HepG2 (cell line): ENCODE data around the gene CEP164. TPM values are rescaled to one million over a fixed set of nuclear protein-coding genes. Genes with fewer than 3 reads are reported as not detected.

ENCODE experiments used
- ATAC-seq: fragments of 200-7000 bp; cut with Tn5 transposase; 3 replicates; pipeline ENCODE4 v1.9.1; 2020; ENCODE audit warnings: mild to moderate bottlenecking, moderate library complexity
- BruUV-seq: library from RNA; stranded (reverse); fragments of 400-500 nt; replicated peaks from 2 replicates; lab custom pipeline; 2021; lab: Mats Ljungman, UMichigan
- CTCF ChIA-PET: fragments of 300-600 bp; formaldehyde crosslinking; extraction: SDS; loops from one replicate; lab custom pipeline; 2021; ENCODE audit warnings: low total read pairs, inconsistent platforms, low intra/inter-chr PET ratio; lab: Yijun Ruan, JAX
- POLR2A ChIA-PET: fragments of 350-600 bp; sonication (Branson Sonifier 250); formaldehyde crosslinking; loops from one replicate; lab custom pipeline; 2020; ENCODE audit warnings: antibody characterized with exemption, inconsistent platforms; lab: Yijun Ruan, JAX
- DNase-seq: peaks from one replicate; pipeline ENCODE4 v3.0.0-alpha.2; 2015; ENCODE audit warnings: low spot score
- FAIRE-seq: peaks from 3 replicates; lab custom pipeline; 2011; peaks lifted over from hg19 to GRCh38; lab: Jason Lieb, UNC
- H2AFZ ChIP-seq: one replicate; pipeline ENCODE4 v1.6.1; 2011; ENCODE audit warnings: low read length, inconsistent platforms
- H3K27ac ChIP-seq: fragments of 300-600 bp; 3 replicates; pipeline ENCODE4 v1.8.0; 2011; ENCODE audit warnings: mixed run types, mild to moderate bottlenecking, mixed read lengths, low read length, inconsistent platforms; ENCODE audit not compliant: insufficient read depth; ENCODE audit errors: extremely low read length
- H3K27me3 ChIP-seq, 2 experiments: fragments of 200-600 bp in 1 of 2; 2 replicates in 1 of 2; 3 replicates in 1 of 2; pipeline versions ENCODE4 v1.6.0 to v1.8.0; 2011; ENCODE audit warnings: low read length in 2 of 2, mild to moderate bottlenecking in 2 of 2, moderate library complexity in 2 of 2, inconsistent platforms in 1 of 2; ENCODE audit not compliant: insufficient read depth in 2 of 2, control insufficient read depth in 1 of 2
- H3K36me3 ChIP-seq, 2 experiments: fragments of 200-600 bp in 1 of 2; replicated peaks in 1 of 2; 2 replicates in 1 of 2; 3 replicates in 1 of 2; pipeline versions ENCODE4 v1.5.1 to v1.8.0; 2011; ENCODE audit warnings: low read length in 2 of 2, inconsistent platforms in 1 of 2; ENCODE audit not compliant: insufficient read depth in 2 of 2, control insufficient read depth in 1 of 2
- H3K4me1 ChIP-seq: 2 replicates; pipeline ENCODE4 v1.5.1; 2012; ENCODE audit warnings: low read length, inconsistent platforms; ENCODE audit not compliant: insufficient read depth
- H3K4me2 ChIP-seq: 2 replicates; pipeline ENCODE4 v1.6.0; 2011; ENCODE audit warnings: low read depth, low read length, inconsistent platforms
- H3K4me3 ChIP-seq, 3 experiments: fragments of 200-600 bp in 1 of 3; sonication (generic), shearing (Covaris generic) in 1 of 3; replicated peaks in 1 of 3; 2 replicates each; pipeline ENCODE4 v1.5.1; 2011 to 2016; ENCODE audit warnings: low read length in 3 of 3, inconsistent platforms in 2 of 3, low read depth in 2 of 3, mild to moderate bottlenecking in 2 of 3, control low read depth in 1 of 3, mixed read lengths in 1 of 3; ENCODE audit not compliant: insufficient read depth in 1 of 3
- H3K79me2 ChIP-seq: one replicate; pipeline ENCODE4 v1.6.1; 2011; ENCODE audit warnings: low read length, inconsistent platforms; ENCODE audit not compliant: insufficient read depth
- H3K9ac ChIP-seq: 2 replicates; pipeline ENCODE4 v1.6.0; 2011; ENCODE audit warnings: mild to moderate bottlenecking, low read depth, low read length, inconsistent platforms; ENCODE audit not compliant: insufficient read depth
- H3K9me3 ChIP-seq: 2 replicates; pipeline ENCODE4 v1.5.1; 2012; ENCODE audit warnings: mild to moderate bottlenecking, low read length
- H4K20me1 ChIP-seq: 2 replicates; pipeline ENCODE4 v1.6.0; 2011; ENCODE audit warnings: inconsistent platforms, mild to moderate bottlenecking, low read length, moderate library complexity; ENCODE audit not compliant: insufficient read depth
- ARNT ChIP-seq: fragments of 450-650 bp; IDR thresholded peaks from 2 replicates; pipeline ENCODE4 v1.6.1; 2017
- FOXA3 ChIP-seq: IDR thresholded peaks from 2 replicates; pipeline ENCODE4 v1.6.1; 2016; ENCODE audit warnings: missing genetic modification reagents, missing compliant biosample characterization
- GPN1 ChIP-seq: sonication (generic); formaldehyde crosslinking; IDR thresholded peaks from 2 replicates; pipeline ENCODE4 v1.5.1; 2020; ENCODE audit warnings: missing genetic modification reagents, borderline replicate concordance
- JDP2 ChIP-seq: sonication (generic); formaldehyde crosslinking; IDR thresholded peaks from 2 replicates; pipeline ENCODE4 v1.8.1; 2022; ENCODE audit warnings: missing genetic modification reagents, borderline replicate concordance
- MED13 ChIP-seq: sonication (generic); formaldehyde crosslinking; IDR thresholded peaks from 2 replicates; pipeline ENCODE4 v1.5.0; 2020; ENCODE audit warnings: missing genetic modification reagents
- NAIF1 ChIP-seq: sonication (generic); formaldehyde crosslinking; IDR thresholded peaks from 2 replicates; pipeline ENCODE4 v1.5.0; 2020; ENCODE audit warnings: mild to moderate bottlenecking, missing genetic modification reagents, borderline replicate concordance
- NFKB2 ChIP-seq: sonication (generic); formaldehyde crosslinking; IDR thresholded peaks from 2 replicates; pipeline ENCODE4 v1.4.0; 2020; ENCODE audit warnings: missing genetic modification reagents, borderline replicate concordance
- RBFOX2 ChIP-seq: fragments of 200-400 bp; formaldehyde crosslinking; IDR thresholded peaks from 2 replicates; pipeline ENCODE4 v1.6.1; 2017; ENCODE audit warnings: low read depth, mild to moderate bottlenecking, low read length
- THYN1 ChIP-seq: sonication (generic); formaldehyde crosslinking; IDR thresholded peaks from 2 replicates; pipeline ENCODE4 v1.8.1; 2023; ENCODE audit warnings: low read depth, mild to moderate bottlenecking, moderate library complexity, missing genetic modification reagents, borderline replicate concordance
- WIZ ChIP-seq: sonication (generic); formaldehyde crosslinking; IDR thresholded peaks from 2 replicates; pipeline ENCODE4 v1.5.1; 2020; ENCODE audit warnings: mild to moderate bottlenecking, missing genetic modification reagents
- ZNF230 ChIP-seq: sonication (generic); formaldehyde crosslinking; IDR thresholded peaks from 2 replicates; pipeline ENCODE4 v1.4.0; 2020; ENCODE audit warnings: mild to moderate bottlenecking, missing genetic modification reagents
- ZNF274 ChIP-seq: sonication (generic); formaldehyde crosslinking; IDR thresholded peaks from 2 replicates; pipeline ENCODE4 v1.5.1; 2020; ENCODE audit warnings: mild to moderate bottlenecking, missing genetic modification reagents
- ZNF605 ChIP-seq: sonication (generic); formaldehyde crosslinking; IDR thresholded peaks from 2 replicates; pipeline ENCODE4 v1.8.0; 2022; ENCODE audit warnings: mild to moderate bottlenecking, missing genetic modification reagents
- ZNF652 ChIP-seq: IDR thresholded peaks from 2 replicates; pipeline ENCODE4 v1.6.1; 2016; ENCODE audit warnings: low read depth, borderline replicate concordance
- ZNF704 ChIP-seq: sonication (generic); formaldehyde crosslinking; IDR thresholded peaks from 2 replicates; pipeline ENCODE4 v1.8.1; 2023; ENCODE audit warnings: mild to moderate bottlenecking, inconsistent platforms, moderate library complexity, missing genetic modification reagents, borderline replicate concordance
- ZNF740 ChIP-seq: sonication (generic); formaldehyde crosslinking; IDR thresholded peaks from 2 replicates; pipeline ENCODE4 v1.4.0; 2020; ENCODE audit warnings: missing genetic modification reagents
- ZNF768 ChIP-seq: sonication (generic); formaldehyde crosslinking; IDR thresholded peaks from 2 replicates; pipeline ENCODE4 v1.4.0; 2020; ENCODE audit warnings: missing genetic modification reagents
- WGBS: methylation state at CpG from one replicate; pipeline ENCODE4 v1.1.6; 2017; ENCODE audit warnings: low lambda C conversion rate; 5-methylcytosine and 5-hydroxymethylcytosine counted together
- in situ Hi-C: cut with HindIII; loops from 2 replicates; pipeline ENCODE4 v1.10.0; 2017; ENCODE audit warnings: low pct_unique_long_range_greater_than_20kb; ENCODE audit not compliant: extremely low pct_ligation_motif_present
- intact Hi-C: fragments of 100-400 bp; cut with micrococcal nuclease; formaldehyde crosslinking; loops from one replicate; pipeline ENCODE4 v1.10.0; 2022; ENCODE audit not compliant: unreplicated experiment
- polyA plus RNA-seq, 8 experiments: library from polyadenylated mRNA; depleted of rRNA in 3 of 8; stranded (reverse) in 7 of 8; unstranded in 1 of 8; fragments of >200 nt; fragmentation: Illumina TruSeq in 4 of 8; extraction: Trizol in 4 of 8; gene quantifications; 2 replicates each; pipeline versions ENCODE4 v1.2.1 to v1.2.3, GENCODE V29; 2011 to 2016; ENCODE audit warnings: low read depth in 4 of 8, missing spikeins in 1 of 8, mixed read lengths in 1 of 8; ENCODE audit not compliant: insufficient read depth in 1 of 8
- total RNA-seq, 5 experiments: library from RNA; depleted of rRNA; stranded (reverse); fragments of >200 nt; fragmentation: Illumina TruSeq; extraction: Trizol; gene quantifications; 2 replicates each; pipeline ENCODE4 v1.2.3, GENCODE V29; 2016; ENCODE audit warnings: low read depth in 1 of 5

The CEP164 gene
- total and polyA plus RNA-seq, 2 of the 13 experiments (the other 11 are each of a cell fraction or from before 2014, with no cell fraction given) = 11.4 to 15.2 TPM

- Histone ChIP-seq H3K79me2 (no peaks in the 10 kb centered on the region), H3K4me1 (peaks cover 8% of the 10 kb centered on the region), H3K9me3 (no peaks in the 10 kb centered on the region), H4K20me1 (no peaks in the 10 kb centered on the region), H3K4me3 (no peak overlapping the region), H3K36me3 (peaks cover 6 to 31% of the 10 kb centered on the region in 2 experiments), H2AFZ (no peak overlapping the region), H3K27me3 (no peaks in the 10 kb centered on the region), H3K27ac (no peak overlapping the region), H3K4me2 (no peak overlapping the region), H3K9ac (no peak overlapping the region)
- TF ChIP-seq ZNF768 (CRISPR knock-in tag) (no peak), ZNF274 (CRISPR knock-in tag) (no peak), NFKB2 (CRISPR knock-in tag) (no peak), WIZ (no peak), ARNT (no peak), ZNF230 (CRISPR knock-in tag) (no peak), ZNF605 (CRISPR knock-in tag) (no peak), THYN1 (CRISPR knock-in tag) (no peak), GPN1 (CRISPR knock-in tag) (no peak), ZNF704 (CRISPR knock-in tag) (no peak), ZNF740 (no peak), RBFOX2 (no peak), NAIF1 (CRISPR knock-in tag) (no peak), ZNF652 (no peak), JDP2 (CRISPR knock-in tag) (no peak), FOXA3 (CRISPR knock-in tag) (no peak), MED13 (CRISPR knock-in tag) (no peak)
- DNase-seq (no peak), ATAC-seq (no peak), FAIRE-seq (no peak)
- no TSS peak for BruUV-seq
- ChIA-PET POLR2A (no interaction called here), CTCF (no interaction called here)
- 97% methylated on average over 4 of the region's 4 CpGs for WGBS
- in situ Hi-C loops = no loop called here
- intact Hi-C loops = no loop called here
These were observed 47.8 kb upstream of the CEP164 start for GRCh38 chr11:117279711-117280376.
